Activated CD4-positive, alpha-beta T cell treated with anti-CD3 and anti-CD28 coated beads for 4 hours (primary cell): ENCODE results near the gene NSFL1C.

Experiments
- DNase-seq, 2 donors: peaks; one replicate each; pipeline ENCODE4 v3.0.0-alpha.2; 2020

The NSFL1C gene

DNA sequence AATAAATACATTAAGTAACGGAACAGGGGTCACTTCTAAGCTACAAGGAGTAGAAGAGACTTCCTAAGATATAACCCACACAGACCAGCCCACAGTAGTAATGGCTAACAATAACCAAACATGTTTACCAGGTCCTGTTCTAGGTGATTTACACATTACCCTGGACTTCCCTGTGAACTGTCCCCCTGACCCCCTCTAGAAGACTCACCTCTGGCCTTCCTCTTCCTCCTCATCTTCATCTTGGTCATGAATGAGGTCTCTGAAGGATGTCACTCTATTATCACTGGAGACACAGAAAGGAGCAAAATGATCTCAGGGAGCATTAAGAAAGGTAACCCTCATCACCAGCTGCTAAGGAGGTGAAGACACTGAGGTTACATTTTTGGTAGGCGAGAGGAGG, 8.7 kb downstream of the NSFL1C start:
- DNase-seq, result no peak

DNA sequence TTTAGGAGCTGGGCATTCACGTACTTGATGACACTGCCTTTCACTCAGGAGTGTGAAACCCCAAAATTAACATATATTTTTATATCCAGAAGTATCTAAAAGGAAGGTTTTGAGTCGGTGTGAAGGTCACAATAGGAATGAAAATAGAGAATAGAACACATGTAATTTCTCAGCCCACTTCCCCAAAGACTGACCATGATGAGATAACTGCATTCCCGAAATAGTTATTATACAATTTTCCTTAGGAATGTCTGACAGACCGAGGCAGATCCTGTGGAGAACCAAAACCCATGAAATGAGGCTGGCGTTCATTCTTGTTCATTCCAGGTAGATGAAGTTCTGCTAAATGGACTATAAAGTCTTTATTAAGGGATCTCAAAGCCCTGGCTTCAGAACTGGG, 10.3 kb downstream of the NSFL1C start:
- DNase-seq, result no peak

DNA sequence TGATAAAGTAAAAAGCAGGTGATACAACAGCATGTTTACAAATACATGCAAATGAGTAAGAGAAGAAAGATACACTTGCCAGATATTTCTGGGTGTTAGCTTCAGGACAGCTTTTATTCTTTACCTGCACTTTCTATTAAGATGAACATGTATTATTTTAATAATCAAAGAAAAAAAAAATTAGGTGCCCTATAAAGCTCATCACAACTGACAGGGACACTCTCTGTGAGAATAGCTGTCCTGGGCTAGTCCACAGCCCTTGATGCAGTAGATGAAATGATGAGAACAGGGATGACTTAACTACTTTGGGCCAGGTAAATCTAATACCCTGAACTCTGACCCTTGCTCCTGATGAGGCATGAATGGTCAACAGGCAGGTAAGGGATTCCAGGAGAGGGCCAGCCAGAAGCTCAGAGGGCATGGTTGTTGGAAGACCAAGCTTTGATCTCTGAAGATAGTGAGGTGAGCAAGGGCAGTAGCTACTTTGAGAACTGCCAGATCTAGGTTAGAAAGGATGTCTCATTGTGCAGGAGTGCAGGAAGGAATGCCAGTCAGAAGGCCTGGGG, 15.6 kb downstream of the NSFL1C start:
- no peak for DNase-seq

DNA sequence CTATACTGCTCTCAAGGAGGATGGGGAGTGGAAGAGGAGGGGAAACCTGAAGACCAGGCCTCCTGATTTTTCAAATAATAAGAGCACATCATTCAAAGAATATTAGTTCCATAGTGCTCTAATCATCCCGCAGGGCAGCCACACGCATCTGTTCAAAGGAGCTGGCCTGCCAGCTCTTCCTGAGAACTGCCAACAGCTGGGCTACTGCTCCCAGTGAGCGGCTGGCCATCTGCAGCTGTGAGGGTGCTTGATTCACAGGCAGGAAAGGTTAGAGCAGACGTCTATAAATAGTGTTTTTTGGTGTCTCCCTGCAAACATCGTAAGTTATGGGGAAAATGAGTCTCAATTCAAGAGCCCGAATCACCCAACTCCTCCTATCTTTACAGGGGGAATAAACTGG, 17.3 kb downstream of the NSFL1C start:
- DNase-seq, result no peak

DNA sequence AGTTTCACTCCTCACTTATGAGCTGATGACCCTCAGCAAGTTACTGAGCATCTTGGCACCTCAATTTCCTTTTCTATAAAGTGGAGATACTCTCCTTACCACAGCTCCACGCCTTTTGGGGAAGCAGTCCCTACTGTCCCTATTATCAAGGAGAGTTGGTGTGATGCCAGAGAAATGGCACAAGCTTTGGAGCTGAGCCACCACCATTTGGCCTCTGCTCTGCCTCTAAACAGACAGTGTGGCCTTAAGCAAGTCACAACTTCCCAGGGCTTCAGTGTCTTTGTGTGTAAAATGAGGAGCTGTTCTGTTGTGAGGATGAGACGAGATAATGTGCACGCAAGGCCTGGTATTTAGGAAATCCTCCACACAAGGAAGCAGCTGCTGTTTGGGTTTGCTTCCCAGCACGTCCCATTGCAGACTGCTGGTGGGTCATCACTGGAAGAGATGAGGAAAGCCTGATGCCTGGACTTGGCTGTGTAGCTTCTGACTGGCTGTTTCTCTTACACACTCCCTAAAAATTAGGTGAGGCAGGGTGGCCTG, 18.5 kb downstream of the NSFL1C start:
- DNase-seq, result no peak

DNA sequence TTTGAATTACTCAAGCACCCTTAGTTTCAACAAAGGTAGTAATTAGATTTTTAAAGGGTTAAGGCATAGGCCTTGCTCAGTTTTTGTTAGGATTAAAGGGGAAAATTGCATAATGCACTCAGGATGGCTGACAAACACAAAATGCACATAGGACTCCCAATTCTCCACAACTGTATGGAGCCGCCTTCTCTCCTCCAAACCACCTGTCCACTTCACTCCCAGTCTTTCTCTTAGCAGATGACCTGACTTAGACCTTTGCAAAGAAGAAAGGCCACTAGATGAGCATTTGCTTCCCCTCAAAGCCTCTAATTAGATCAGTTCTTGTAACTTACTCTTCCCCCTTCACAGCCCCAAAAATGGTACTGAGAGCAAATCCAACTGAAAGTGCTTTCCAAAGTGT, 20.1 kb downstream of the NSFL1C start:
- no peak for DNase-seq

DNA sequence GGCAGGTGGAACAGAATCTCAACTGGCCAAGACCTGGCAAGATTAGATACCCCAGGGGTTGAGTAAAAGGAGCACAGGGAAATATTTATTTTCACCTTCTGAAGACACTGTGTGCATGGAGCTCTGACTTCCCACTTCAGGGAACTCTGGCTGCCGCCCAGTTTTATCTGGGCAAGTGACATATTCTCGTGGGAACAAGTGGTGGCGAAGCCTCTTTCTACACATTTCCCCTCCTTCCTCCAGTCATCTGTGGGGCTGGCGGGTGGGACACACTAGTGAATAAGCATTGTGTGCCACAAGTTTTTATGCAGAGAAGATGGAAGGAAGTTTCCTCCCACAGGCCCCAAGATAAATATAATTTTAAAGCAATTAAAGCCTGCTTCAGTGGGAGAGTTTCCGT, 23.6 kb downstream of the NSFL1C start:
- DNase-seq, result no peak

DNA sequence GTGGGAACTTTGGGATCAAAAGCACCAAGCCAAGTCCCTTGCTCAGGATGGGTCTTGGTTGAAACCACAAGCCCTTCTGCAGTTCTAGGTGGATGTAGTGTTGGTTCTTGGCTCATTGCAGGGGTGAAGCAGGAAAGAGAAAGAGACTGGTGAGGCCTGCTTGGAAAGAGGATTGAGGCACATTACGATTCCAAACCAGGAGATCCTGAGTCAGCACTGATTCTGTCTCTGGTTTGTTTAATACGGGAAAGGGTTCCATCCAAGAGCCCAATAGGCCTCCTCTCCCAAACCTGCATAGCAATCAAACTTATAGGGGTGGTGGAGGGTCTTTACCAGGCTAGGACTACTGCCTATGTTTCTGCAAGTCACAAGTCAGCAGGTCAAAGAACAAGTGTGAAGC, 24.3 kb downstream of the NSFL1C start:
- no peak for DNase-seq

DNA sequence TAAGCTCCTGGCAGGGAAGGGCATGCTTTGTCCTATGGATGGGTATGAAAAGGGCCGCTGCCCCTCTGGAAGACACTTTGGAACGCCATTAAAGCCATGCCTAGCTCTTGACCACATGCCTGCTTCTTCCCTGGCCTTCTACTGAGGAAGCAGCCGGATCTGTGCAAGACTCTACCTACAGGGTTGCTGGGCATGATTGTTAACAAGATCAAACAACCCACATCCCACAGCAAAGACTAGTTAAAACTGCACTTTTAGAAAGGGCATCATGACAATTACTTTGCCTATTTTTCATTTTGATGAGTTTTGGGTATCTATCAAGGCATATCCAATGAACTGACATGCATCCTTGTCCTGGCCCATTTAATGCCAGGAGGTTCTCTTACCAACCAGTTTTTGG, 25.5 kb downstream of the NSFL1C start:
- no peak for DNase-seq

DNA sequence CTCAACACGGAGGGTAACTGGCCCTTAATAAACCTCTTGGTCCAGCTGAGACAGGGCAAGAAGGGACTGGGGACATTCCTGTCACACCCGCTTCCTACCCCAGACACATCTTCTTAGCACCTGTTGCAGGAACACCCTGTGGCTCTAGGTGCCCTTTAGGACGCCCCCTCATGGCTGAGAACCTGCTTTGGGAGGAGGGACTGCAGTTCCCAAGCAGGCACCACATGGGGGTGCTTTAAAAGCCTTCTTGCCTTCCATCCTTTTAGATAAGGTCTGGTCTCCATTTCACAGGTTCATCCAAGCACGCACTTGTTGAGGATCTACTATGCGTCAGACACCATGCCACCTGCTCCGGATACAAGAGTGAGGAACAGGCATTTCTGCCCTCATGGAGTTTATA, 26.6 kb downstream of the NSFL1C start:
- DNase-seq, result peak in 1 of 2 donors; percentile 10

DNA sequence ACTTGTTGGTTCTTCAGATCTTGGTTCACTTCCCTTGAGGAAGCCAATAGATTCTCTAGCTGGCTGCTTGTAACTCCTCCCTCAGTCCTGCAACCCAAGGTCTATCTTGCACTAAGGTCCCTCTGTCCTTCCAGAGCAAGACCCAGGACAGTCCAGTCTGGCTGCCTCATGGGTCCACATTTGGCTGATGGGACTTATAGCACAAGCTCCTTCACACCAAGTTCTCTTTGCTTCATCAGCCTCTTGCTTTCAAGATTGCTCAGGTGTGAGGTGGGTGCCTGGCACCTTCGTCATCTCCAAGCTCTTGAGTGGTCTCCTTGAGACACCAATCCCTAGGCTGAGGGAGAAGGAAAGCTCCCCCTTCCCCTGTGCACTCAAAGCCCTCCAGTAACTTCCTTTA, 28.3 kb downstream of the NSFL1C start:
- DNase-seq, result no peak

DNA sequence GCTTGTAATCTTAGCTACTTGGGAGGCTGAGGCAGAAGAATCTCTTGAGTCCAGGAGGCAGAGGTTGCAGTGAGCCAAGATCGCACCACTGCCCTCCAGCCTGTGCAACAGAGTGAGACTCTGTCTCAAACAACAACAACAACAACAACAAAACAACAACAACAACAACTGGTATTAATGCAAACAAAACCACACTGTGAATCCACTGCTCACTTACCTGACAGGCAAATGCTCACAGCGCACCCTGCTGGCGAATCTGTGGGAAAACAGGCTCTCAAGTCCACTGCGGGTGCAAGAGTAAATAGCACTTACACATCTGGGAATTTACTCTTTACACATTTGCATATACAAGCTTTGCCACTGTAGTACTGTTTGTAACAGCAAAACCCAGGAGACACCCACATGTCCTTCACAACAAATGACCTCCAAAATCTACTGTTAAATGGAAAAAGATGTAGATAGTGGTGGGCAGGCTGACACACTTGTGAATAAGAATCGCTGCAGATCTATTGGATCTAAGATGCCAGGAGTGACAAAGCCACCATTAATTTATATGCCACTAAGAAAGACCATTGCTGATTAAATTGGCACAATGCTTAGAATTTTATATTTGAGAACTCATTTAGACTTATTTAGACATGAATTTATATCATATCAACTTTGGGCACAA, 29.3 kb downstream of the NSFL1C start:
- DNase-seq, result peak; percentile 71 to 82

DNA sequence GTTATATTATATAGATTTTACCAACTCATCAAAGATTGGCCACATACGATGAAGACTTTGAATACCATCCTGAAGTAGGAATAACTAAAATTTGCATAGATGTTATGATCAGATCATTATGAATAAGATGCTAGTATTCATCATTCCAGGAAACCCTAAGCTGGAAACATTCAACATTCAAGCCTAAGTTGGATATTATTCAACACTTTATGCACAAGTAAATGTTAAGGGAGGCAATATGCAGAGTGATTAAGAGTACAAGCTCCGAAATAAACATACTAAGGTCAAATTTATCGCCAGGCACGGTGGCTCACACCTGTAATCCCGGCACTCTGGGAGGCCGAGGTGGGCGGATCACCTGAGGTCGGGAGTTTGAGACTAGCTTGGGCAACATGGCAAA, 30.4 kb downstream of the NSFL1C start:
- no peak for DNase-seq

DNA sequence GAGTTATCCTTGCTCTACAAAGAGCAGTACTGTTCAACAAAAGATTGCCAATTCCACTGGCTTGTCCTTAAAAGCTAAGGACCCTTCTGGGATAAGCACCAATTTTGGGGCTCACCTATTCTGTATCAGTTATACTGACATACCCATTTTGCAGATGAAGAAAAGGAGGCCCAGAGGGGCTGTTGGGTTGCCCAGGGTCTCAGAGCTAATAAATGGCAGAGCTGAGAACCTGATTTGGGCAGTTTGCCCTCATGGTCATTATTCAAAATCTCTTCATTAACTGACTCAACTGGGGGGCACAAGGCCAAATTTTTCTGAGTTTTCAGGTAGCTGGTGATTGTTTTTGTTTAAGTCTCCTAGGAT, 31.3 kb downstream of the NSFL1C start:
- DNase-seq, result no peak

DNA sequence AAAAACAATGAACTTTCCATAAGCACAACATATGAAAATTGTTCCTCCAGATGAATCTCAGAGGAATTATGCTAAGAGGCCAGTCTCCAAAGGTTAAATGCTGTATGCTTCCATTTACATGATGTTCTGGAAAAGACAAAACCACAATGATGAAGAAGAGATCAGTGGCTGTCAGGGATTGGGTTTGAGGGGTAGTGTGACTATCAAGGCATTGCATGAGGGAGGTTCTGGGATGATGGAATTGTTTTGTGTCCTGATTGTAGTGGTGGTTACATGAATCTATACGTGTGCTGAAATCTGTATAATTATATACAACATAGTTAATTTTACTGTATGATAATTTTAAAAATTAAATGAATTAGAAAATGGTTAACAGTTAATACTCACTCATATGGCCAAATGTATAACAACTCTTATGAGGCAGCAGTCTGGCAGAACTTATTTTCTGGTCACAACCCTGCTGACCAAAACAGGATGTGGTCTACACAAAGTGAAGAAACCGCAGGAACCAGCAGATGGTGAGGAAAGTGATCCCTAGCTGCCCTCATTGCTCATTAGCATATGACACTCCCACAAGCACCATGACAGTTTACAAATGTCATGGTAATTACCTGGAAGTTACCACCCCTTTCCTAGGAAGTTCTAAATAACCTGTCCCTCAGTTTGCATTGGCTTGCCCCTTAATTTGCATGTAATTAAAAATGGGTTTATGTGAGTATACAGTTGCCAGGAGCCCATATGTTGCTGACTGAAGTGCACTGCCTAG, 31.9 kb downstream of the NSFL1C start:
- peak; percentile 16 to 29 for DNase-seq

DNA sequence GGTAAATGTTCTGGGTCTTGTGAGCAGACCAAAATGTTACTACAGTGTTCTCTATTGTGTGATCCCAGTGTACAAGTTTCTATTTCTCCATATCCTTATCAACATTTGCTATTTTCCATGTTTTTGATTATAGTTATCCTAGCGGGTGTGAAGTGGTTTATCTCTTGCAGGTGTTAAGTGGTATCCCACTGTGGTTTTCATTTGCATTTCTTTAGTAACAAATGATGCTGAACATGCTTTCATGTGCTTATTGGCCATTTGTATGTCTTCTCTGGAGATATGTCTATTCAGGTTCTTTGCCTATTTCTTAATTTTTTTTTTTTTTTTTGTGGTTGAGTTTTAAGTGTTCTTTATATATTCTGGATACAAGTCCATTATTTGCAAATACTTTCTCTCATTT, 35.5 kb downstream of the NSFL1C start:
- no peak for DNase-seq

DNA sequence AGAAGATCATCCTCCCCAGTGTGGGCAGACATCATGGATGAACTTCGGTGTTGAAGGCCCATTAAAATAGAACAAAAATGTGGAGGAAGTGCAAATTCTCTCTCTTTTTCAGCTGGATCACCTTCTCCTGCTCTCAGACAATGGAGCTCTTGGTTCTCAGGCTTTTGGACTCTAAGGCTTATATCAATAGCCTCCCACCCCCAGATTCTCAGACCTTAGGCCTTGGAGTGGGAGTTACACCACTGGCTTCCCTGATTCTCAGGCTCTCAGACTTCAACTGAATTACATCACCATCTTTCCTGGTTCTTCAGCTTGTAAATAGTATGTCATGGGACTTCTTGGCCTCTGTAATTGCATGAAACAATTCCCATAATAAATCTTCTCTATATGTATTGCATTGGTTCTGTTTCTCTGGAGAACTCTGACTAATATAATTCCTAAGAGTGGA, 36.6 kb downstream of the NSFL1C start:
- no peak for DNase-seq

DNA sequence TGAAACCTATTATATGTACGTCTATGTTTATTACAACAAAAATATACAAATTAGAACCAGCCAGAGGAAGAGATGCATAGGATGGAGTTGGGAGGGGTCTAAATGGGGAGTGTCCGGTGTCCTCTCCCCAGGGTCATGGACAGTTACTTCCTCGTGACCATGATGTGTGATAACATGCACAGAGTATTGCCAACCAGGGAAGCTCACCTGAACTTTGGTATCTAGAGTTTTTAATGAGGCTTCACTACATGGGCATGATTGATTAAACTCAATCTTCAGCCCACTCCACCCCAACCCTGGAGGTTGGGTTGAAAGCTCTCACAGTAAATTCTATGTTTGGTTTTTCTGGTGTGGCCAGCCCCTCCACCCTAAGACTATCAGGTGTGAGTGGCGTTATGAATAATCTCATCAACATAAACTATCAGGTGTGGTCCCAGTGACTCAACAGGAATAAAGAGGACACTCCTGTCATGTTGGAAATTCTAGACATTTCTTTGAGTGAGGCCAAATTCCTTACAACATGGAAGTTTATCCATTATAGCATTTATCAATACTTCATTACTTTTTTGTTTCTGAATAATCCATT, 37.4 kb downstream of the NSFL1C start:
- no peak for DNase-seq

DNA sequence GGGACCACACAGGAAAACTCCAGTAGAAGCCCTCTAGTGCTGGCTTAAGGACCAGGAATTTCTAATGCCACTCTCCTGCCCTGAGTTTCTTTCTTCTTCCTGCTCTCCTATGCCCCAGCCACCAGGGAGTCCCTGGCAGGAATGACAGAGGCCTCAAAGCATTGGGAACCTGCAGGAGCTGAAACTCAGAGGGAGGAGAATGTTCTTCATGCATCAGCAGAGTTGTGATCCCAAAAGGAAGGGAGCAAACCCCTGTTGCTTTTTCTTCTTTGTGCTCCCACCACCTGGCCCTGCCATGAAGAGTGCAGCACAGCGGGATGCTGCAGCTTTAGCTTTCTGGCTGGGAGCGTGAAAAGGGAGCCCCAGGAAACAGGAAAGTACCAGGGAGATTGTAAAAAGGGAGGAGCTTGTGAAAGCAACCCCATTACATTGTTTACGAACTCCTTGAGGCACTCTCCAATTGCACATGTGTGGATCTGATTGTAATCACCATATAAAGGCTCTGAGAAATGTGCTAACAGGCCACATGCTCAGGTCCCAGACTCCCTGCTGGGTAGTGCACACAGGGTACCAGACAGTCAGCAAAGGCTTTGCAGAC, 39.1 kb downstream of the NSFL1C start:
- DNase-seq, result no peak

DNA sequence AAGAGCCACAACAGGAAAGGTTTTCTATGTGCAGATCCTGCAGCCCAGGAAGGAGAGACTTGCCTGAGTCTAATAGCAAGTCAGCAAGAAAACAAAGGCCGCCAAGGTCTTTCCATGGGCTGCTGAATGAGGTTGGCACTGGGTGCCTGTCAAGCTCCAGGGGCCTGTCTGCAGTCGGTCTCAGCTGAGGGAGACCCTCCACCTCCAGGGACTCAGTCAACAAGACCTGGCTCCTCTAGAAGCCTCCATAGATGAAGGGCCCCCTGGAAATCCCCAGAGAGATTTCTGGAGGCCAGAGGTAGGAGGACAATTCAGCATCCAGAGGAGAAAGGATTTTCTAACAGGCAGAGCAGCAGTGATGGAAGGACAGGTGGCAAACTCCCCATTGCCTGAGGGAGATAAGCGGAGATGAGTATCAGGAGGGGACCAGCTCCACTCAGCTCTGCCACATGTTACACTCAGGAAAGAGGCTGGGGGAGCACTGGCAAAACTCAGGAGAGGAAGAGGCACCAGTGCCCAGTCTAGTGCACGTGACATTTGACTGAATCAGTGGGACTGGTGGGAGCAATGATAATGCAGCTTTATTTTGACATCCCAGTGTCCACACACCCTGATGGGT, 40.3 kb downstream of the NSFL1C start:
- no peak for DNase-seq

DNA sequence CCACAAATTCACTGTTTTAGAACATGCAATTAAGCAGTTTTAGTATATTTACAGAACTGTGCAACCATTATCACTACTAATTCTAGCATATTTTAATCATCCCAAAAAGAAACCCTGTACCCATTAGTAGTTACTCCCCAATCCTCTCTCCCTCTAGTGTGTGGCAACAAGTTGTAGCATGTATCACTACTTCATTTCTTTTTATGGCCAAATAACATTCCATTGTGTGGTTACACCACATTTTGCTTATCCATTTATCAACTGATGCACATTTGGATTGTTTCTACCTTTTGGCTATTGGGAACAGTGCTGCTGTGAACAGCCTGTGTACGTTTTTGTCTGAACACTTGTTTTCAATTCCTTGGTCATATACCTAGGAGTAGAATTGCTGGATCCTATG, 42.3 kb downstream of the NSFL1C start:
- DNase-seq, result no peak

DNA sequence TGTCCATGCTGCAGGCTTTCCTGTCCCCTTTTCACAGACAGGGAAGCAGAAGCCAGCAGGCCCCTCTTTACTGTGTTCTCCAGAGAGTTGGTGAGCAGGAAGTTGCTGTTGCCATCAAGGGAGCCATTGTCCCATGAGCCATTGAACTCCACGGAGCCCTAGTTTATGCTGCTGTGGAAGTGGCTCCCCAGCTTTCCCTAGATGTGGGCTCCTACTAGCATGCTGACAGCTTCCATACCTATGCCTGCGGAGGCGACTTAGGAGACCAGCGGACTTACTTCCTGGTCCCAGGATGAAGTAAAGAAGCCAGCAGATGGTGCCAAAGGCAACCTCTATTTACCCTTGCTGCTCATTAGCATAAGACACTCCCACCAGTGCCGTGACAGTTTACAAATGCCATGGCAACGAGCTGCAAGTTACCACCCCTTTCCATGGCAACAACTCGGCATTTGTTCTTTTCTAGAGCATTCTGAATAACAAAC, 43.0 kb downstream of the NSFL1C start:
- no peak for DNase-seq

DNA sequence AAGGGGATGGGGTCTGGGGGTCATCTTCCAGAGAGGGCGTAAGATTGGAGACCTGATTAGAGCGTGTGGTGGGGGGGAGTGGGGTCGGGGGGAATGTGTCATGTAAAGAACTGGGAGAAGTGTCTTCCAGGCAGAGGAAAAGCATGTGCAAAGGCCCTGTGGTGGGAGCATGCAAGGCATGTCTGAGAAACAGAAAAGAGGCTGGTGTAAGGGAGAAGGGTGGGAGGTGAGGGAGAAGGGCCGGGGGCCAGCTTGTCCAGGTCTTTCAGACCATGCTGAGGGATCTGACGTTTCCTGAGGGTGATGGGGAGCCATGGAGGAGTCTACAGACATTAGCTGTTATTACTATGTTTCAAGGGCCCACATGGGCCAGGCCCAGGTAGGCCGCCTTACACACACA, 43.4 kb downstream of the NSFL1C start:
- DNase-seq, result no peak
